Ascending aorta (tissue), 2 donors: Measurements from ENCODE around the gene MYD88. TPM values are rescaled to one million over a fixed set of nuclear protein-coding genes. Genes with fewer than 3 reads are reported as not detected.

Experiments used
- DNase-seq, 2 donors: peaks; one replicate each; pipeline ENCODE4 v3.0.0-alpha.2; 2019; ENCODE audit warnings: low spot score in 2 of 2
- H3K27ac ChIP-seq, 2 donors: fragments of 200-600 bp; sonication (generic); one replicate each; pipeline ENCODE4 v1.5.1; 2016 to 2017; ENCODE audit warnings: mild to moderate bottlenecking in 1 of 2
- H3K27me3 ChIP-seq: fragments of 200-600 bp; sonication (generic); one replicate; pipeline ENCODE4 v1.5.1; 2017
- H3K36me3 ChIP-seq, 2 donors: fragments of 200-600 bp; sonication (generic); one replicate each; pipeline ENCODE4 v1.5.1; 2016
- H3K4me1 ChIP-seq, 2 donors: fragments of 200-600 bp; sonication (generic); one replicate each; pipeline ENCODE4 v1.5.1; 2016 to 2017; ENCODE audit warnings: mild to moderate bottlenecking in 1 of 2
- H3K4me3 ChIP-seq, 2 donors: fragments of 200-600 bp; sonication (generic); one replicate each; pipeline ENCODE4 v1.5.1; 2016 to 2017; ENCODE audit warnings: mild to moderate bottlenecking in 1 of 2
- H3K9me3 ChIP-seq, 2 donors: fragments of 200-600 bp; sonication (generic); one replicate each; pipeline ENCODE4 v1.5.1; 2016
- CTCF ChIP-seq, 3 experiments: fragments of 200-600 bp in 2 of 3; fragments of 450-650 bp in 1 of 3; sonication (generic) in 2 of 3; IDR thresholded peaks; one replicate each; pipeline ENCODE4 v1.5.1; 2016 to 2019; ENCODE audit warnings: antibody characterized with exemption in 3 of 3, mild to moderate bottlenecking in 1 of 3, moderate library complexity in 1 of 3
- intact Hi-C: fragments of 100-400 bp; cut with DNase I; formaldehyde crosslinking; loops from one replicate; pipeline ENCODE4 v1.15.1; 2023
- total RNA-seq: library from RNA; depleted of rRNA; stranded (reverse); fragments of >200 nt; gene quantifications from one replicate; pipeline ENCODE4 v1.1.0, GENCODE V29; 2016

Gene MYD88
- total RNA-seq, 1 donor from 2014 or later: 38.8 TPM

- no peaks in the 10 kb centered on the region for H3K4me1 ChIP-seq
- intact Hi-C loops: no loop called here
- H3K27me3 ChIP-seq: no peaks in the 10 kb centered on the region
- peaks cover 4 to 7% of the 10 kb centered on the region in 2 donors for H3K36me3 ChIP-seq
- TF ChIP-seq CTCF (IDR thresholded peaks at IDR 0.05): no peak
- H3K9me3 ChIP-seq: no peaks in the 10 kb centered on the region
- no peak for DNase-seq
- H3K27ac ChIP-seq: no peak overlapping the region
- no peak overlapping the region for H3K4me3 ChIP-seq
These were observed 8.0 kb downstream of the MYD88 start for GRCh38 chr3:38146504-38146903.

- Histone ChIP-seq H3K9me3 (no peaks in the 10 kb centered on the region), H3K4me1 (no peaks in the 10 kb centered on the region), H3K27me3 (no peaks in the 10 kb centered on the region), H3K4me3 (no peak overlapping the region), H3K27ac (no peak overlapping the region), H3K36me3 (no peaks in the 10 kb centered on the region)
- TF ChIP-seq CTCF (IDR thresholded peaks at IDR 0.05): no peak
- intact Hi-C loops: no loop called here
- no peak for DNase-seq
These were observed 9.0 kb downstream of the MYD88 start for GRCh38 chr3:38147421-38147820.

GRCh38 chr3:38148311-38148882 lies 9.9 kb downstream of the MYD88 start:
- H3K36me3 ChIP-seq: no peaks in the 10 kb centered on the region
- H3K4me1 ChIP-seq: no peaks in the 10 kb centered on the region
- TF ChIP-seq CTCF (IDR thresholded peaks at IDR 0.05): no peak
- intact Hi-C loops: no loop called here
- no peaks in the 10 kb centered on the region for H3K9me3 ChIP-seq
- DNase-seq: no peak
- H3K27ac ChIP-seq: no peak overlapping the region
- H3K4me3 ChIP-seq: no peak overlapping the region
- H3K27me3 ChIP-seq: no peaks in the 10 kb centered on the region

GRCh38 chr3:38149708-38150107 lies 11.2 kb downstream of the MYD88 start:
- no peaks in the 10 kb centered on the region for H3K27me3 ChIP-seq
- DNase-seq: no peak
- no peaks in the 10 kb centered on the region for H3K4me1 ChIP-seq
- no peak overlapping the region for H3K4me3 ChIP-seq
- intact Hi-C loops: no loop called here
- H3K9me3 ChIP-seq: no peaks in the 10 kb centered on the region
- peak overlapping the region in 1 of 2 donors; percentile 22 for H3K27ac ChIP-seq
- H3K36me3 ChIP-seq: no peaks in the 10 kb centered on the region
- TF ChIP-seq CTCF (IDR thresholded peaks at IDR 0.05): no peak

GRCh38 chr3:38150780-38151528 lies 12.5 kb downstream of the MYD88 start:
- no peaks in the 10 kb centered on the region for H3K36me3 ChIP-seq
- no peaks in the 10 kb centered on the region for H3K27me3 ChIP-seq
- no peaks in the 10 kb centered on the region for H3K9me3 ChIP-seq
- no peak overlapping the region for H3K27ac ChIP-seq
- no peaks in the 10 kb centered on the region for H3K4me1 ChIP-seq
- H3K4me3 ChIP-seq: no peak overlapping the region
- TF ChIP-seq CTCF (IDR thresholded peaks at IDR 0.05): no peak
- intact Hi-C loops: no loop called here
- DNase-seq: no peak
